ENCODE results near the gene MYEOV. TPM values are rescaled to one million over a fixed set of nuclear protein-coding genes. Genes with fewer than 3 reads are reported as not detected.

The MYEOV gene
- total and polyA plus RNA-seq, 2 experiments from 2014 or later: 0.14 TPM; not detected in 1

DNA sequence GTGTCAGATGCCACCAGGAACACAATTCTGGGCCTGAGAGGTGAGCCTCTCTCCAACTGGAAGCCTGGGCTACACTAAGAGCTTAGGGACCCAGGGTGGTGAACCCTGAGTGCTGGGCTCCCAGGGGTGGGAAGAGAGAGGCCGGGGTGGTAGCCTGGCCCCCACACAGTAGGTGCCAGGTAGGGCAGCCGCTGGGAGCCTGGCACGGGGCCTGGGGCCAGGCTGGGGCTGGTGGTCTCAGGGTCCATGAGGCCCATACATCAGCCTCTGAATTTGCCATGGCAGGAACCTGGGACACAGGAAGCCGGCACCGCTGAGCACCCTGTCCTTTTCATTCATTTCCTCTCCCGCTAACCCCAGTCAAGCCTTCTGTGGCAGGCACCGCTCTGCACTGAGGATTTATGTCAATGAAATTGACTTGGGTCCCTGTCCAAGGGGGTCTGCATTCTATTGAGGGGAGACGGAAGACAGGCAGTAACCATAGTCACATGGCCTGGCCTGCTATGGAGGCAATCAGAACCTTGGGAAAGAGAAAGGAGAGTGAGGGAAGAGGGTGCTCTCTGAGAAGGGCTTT lies 8.6 kb downstream of the MYEOV start (continued):
- TF ChIP-seq CREB1 (CRISPR knock-in tag; IDR thresholded peaks at IDR 0.05; ENCODE audit: low read depth) (no peak), ZNF114 (CRISPR knock-in tag; IDR thresholded peaks at IDR 0.05) (no peak), NANOG (IDR thresholded peaks at IDR 0.05; ENCODE audit: borderline replicate concordance) (no peak), JUNB (IDR thresholded peaks at IDR 0.05; ENCODE audit: unreplicated experiment) (no peak), ZNF331 (CRISPR knock-in tag; IDR thresholded peaks at IDR 0.05; ENCODE audit: low read depth) (no peak), STAT1 (IDR thresholded peaks at IDR 0.05; ENCODE audit: unreplicated experiment) (no peak), POLR2AphosphoS5 (IDR thresholded peaks at IDR 0.05; ENCODE audit: low read depth) (no peak)
- TF ChIP-seq, protein P1, sequence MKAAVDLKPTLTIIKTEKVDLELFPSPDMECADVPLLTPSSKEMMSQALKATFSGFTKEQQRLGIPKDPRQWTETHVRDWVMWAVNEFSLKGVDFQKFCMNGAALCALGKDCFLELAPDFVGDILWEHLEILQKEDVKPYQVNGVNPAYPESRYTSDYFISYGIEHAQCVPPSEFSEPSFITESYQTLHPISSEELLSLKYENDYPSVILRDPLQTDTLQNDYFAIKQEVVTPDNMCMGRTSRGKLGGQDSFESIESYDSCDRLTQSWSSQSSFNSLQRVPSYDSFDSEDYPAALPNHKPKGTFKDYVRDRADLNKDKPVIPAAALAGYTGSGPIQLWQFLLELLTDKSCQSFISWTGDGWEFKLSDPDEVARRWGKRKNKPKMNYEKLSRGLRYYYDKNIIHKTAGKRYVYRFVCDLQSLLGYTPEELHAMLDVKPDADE (IDR thresholded peaks at IDR 0.05): no peak

DNA sequence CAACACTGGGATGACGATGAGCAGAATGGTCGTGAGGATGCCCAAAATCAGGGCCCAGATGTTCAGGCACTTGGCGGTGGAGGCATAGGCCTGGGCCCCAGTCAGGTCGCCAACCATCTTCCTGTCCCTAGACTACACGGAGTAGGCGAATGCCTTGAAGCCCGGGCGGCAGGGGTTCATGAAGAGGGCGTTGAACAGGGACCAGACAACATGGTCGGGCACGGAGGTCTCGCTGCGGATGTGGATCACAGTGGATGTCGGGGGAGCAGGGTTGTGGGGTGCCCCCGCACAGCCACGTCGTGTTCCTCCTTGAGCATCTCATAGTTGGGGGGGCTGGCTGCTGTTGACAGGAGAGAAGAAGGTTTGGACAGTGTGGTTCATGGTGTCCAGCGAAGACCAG lies 9.5 kb downstream of the MYEOV start:
- H3K36me3 Mint-ChIP-seq (ENCODE audit: low read depth): no peaks in the 10 kb centered on the region

More for the DNA sequence above, 9.5 kb downstream of the MYEOV start:
- no peaks in the 10 kb centered on the region for H3K79me2 ChIP-seq (replicated peaks; ENCODE audit: insufficient read depth)
- H3K27me3 Mint-ChIP-seq (ENCODE audit: insufficient read depth, low read depth, poor library complexity): peaks cover 8% of the 10 kb centered on the region
- H3K4me1 ChIP-seq (ENCODE audit: insufficient read depth): no peaks in the 10 kb centered on the region
- H3K4me3 Mint-ChIP-seq: no peak overlapping the region
- no peak overlapping the region for H3K27ac Mint-ChIP-seq
- no peak overlapping the region for H3K4me3 ChIP-seq
- H3K4me1 Mint-ChIP-seq: no peaks in the 10 kb centered on the region; the same call in 2 of the 3 replicates
- no peak overlapping the region for H3K27ac ChIP-seq (ENCODE audit: low read depth)
- H3K27me3 ChIP-seq (ENCODE audit: insufficient read depth): no peaks in the 10 kb centered on the region
- H2AFZ ChIP-seq: no peak overlapping the region
- ATAC-seq: no peak
- no peaks in the 10 kb centered on the region for H3K36me3 ChIP-seq (ENCODE audit: insufficient read depth)
- no peaks in the 10 kb centered on the region for H3F3A ChIP-seq (replicated peaks; ENCODE audit: low read depth)
- H3K4me2 ChIP-seq: no peak overlapping the region
- no peaks in the 10 kb centered on the region for H3K9me2 ChIP-seq (ENCODE audit: insufficient read depth)
- TF ChIP-seq EZH2 (IDR thresholded peaks at IDR 0.05; ENCODE audit: low read depth, unreplicated experiment) (no peak), REST (IDR thresholded peaks at IDR 0.05; ENCODE audit: unreplicated experiment) (no peak), CREB1 (CRISPR knock-in tag; IDR thresholded peaks at IDR 0.05; ENCODE audit: low read depth) (no peak), NANOG (IDR thresholded peaks at IDR 0.05; ENCODE audit: borderline replicate concordance) (no peak), STAT1 (IDR thresholded peaks at IDR 0.05; ENCODE audit: unreplicated experiment) (no peak), ZNF114 (CRISPR knock-in tag; IDR thresholded peaks at IDR 0.05) (no peak), POLR2AphosphoS5 (IDR thresholded peaks at IDR 0.05; ENCODE audit: low read depth) (no peak), ZNF331 (CRISPR knock-in tag; IDR thresholded peaks at IDR 0.05; ENCODE audit: low read depth) (no peak), JUNB (IDR thresholded peaks at IDR 0.05; ENCODE audit: unreplicated experiment) (no peak)
- TF ChIP-seq, protein P2, sequence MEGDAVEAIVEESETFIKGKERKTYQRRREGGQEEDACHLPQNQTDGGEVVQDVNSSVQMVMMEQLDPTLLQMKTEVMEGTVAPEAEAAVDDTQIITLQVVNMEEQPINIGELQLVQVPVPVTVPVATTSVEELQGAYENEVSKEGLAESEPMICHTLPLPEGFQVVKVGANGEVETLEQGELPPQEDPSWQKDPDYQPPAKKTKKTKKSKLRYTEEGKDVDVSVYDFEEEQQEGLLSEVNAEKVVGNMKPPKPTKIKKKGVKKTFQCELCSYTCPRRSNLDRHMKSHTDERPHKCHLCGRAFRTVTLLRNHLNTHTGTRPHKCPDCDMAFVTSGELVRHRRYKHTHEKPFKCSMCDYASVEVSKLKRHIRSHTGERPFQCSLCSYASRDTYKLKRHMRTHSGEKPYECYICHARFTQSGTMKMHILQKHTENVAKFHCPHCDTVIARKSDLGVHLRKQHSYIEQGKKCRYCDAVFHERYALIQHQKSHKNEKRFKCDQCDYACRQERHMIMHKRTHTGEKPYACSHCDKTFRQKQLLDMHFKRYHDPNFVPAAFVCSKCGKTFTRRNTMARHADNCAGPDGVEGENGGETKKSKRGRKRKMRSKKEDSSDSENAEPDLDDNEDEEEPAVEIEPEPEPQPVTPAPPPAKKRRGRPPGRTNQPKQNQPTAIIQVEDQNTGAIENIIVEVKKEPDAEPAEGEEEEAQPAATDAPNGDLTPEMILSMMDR (conservative IDR thresholded peaks at IDR 0.05; ENCODE audit: low read depth in 2 of 2): no peak
- no peaks in the 10 kb centered on the region for H4K20me1 ChIP-seq (replicated peaks; ENCODE audit: insufficient read depth)
- no peaks in the 10 kb centered on the region for H3K9me3 Mint-ChIP-seq
- no peak for DNase-seq (ENCODE audit: low spot score)
